ENCODE measurements around the gene ATG101.

ATG101 gene

GRCh38 chr12:52037248-52037861 lies 32.4 kb upstream of the ATG101 start:
- Mint-ChIP-seq H3K36me3 (ENCODE audit: low read depth) (no peaks in the 10 kb centered on the region), H3K27me3 (ENCODE audit: low read depth) (peaks cover 31% of the 10 kb centered on the region), H3K27ac (no peak overlapping the region), H3K4me3 (peak overlapping the region; percentile 78 to 86 (median 86)), H3K4me1 (peaks cover 65% of the 10 kb centered on the region), H3K9me3 (no peaks in the 10 kb centered on the region)
- no peak for TF ChIP-seq CTCF (IDR thresholded peaks at IDR 0.05; ENCODE audit: unreplicated experiment in 3 of 3)

GRCh38 chr12:52038447-52038846 lies 31.3 kb upstream of the ATG101 start:
- Mint-ChIP-seq H3K36me3 (ENCODE audit: low read depth) (no peaks in the 10 kb centered on the region), H3K9me3 (no peaks in the 10 kb centered on the region), H3K27ac (peak overlapping the region in 2 of 3 experiments; percentile 20 to 88), H3K4me1 (peaks cover 57% of the 10 kb centered on the region), H3K27me3 (ENCODE audit: low read depth) (peaks cover 31% of the 10 kb centered on the region), H3K4me3 (peak overlapping the region; percentile 78 to 86 (median 86))
- no peak for TF ChIP-seq CTCF (IDR thresholded peaks at IDR 0.05; ENCODE audit: unreplicated experiment in 3 of 3)

- peak overlapping the region in 1 of 3 experiments; percentile 22 for H3K4me3 Mint-ChIP-seq
- peaks cover 41% of the 10 kb centered on the region for H3K4me1 Mint-ChIP-seq
- H3K27me3 Mint-ChIP-seq (ENCODE audit: low read depth): peaks cover 20% of the 10 kb centered on the region
- H3K36me3 Mint-ChIP-seq (ENCODE audit: low read depth): no peaks in the 10 kb centered on the region
- no peaks in the 10 kb centered on the region for H3K9me3 Mint-ChIP-seq
- H3K27ac Mint-ChIP-seq: no peak overlapping the region
- TF ChIP-seq CTCF (IDR thresholded peaks at IDR 0.05; ENCODE audit: unreplicated experiment in 3 of 3): no peak
These were observed 28.7 kb upstream of the ATG101 start for GRCh38 chr12:52041035-52041434.

GRCh38 chr12:52041695-52042123 lies 28.1 kb upstream of the ATG101 start:
- H3K27ac Mint-ChIP-seq: no peak overlapping the region
- no peaks in the 10 kb centered on the region for H3K9me3 Mint-ChIP-seq
- no peaks in the 10 kb centered on the region for H3K36me3 Mint-ChIP-seq (ENCODE audit: low read depth)
- peak overlapping the region in 2 of 3 experiments; percentile 32 to 44 for H3K4me3 Mint-ChIP-seq
- H3K27me3 Mint-ChIP-seq (ENCODE audit: low read depth): peaks cover 18% of the 10 kb centered on the region
- TF ChIP-seq CTCF (IDR thresholded peaks at IDR 0.05; ENCODE audit: unreplicated experiment in 3 of 3): no peak
- peaks cover 36% of the 10 kb centered on the region for H3K4me1 Mint-ChIP-seq

- Mint-ChIP-seq H3K36me3 (ENCODE audit: low read depth) (no peaks in the 10 kb centered on the region), H3K4me1 (peaks cover 36% of the 10 kb centered on the region), H3K4me3 (no peak overlapping the region), H3K27ac (no peak overlapping the region), H3K9me3 (no peaks in the 10 kb centered on the region), H3K27me3 (ENCODE audit: low read depth) (peaks cover 18% of the 10 kb centered on the region)
- TF ChIP-seq CTCF (IDR thresholded peaks at IDR 0.05; ENCODE audit: unreplicated experiment in 3 of 3): no peak
These were observed 26.9 kb upstream of the ATG101 start for GRCh38 chr12:52042706-52043385.
